SH-SY5Y (cell line): ENCODE results near the gene ZNF470.

Source experiments
- GATA2 ChIP-seq: IDR thresholded peaks from 2 replicates; pipeline ENCODE4 v1.6.1; 2011; ENCODE audit warnings: mild to moderate bottlenecking, low read depth, low read length
- GATA3 ChIP-seq: IDR thresholded peaks from 2 replicates; pipeline ENCODE4 v1.6.1; 2011; ENCODE audit warnings: low read depth, mild to moderate bottlenecking, low read length, moderate library complexity

- TF ChIP-seq GATA2 (no peak), GATA3 (no peak)
These were observed 44.0 kb downstream of the ZNF470 start for GRCh38 chr19:56611288-56611687.
